CD4-positive, alpha-beta T cell (primary cell): ENCODE results near the gene SIDT2. TPM values are rescaled to one million over a fixed set of nuclear protein-coding genes. Genes with fewer than 3 reads are reported as not detected.

Source experiments
- ATAC-seq: fragments of 200-7000 bp; cut with Tn5 transposase; one replicate; pipeline ENCODE4 v1.10.0; 2022; ENCODE audit warnings: mild to moderate bottlenecking; ENCODE audit not compliant: poor library complexity
- CTCF ChIA-PET: fragments of 350-600 bp; sonication (Branson Sonifier 250); formaldehyde crosslinking; loops from one replicate; lab custom pipeline; 2021; ENCODE audit warnings: antibody characterized with exemption, inconsistent platforms; lab: Charles Lee
- POLR2A ChIA-PET: fragments of 350-600 bp; sonication (Branson Sonifier 250); formaldehyde crosslinking; loops from one replicate; lab custom pipeline; 2021; ENCODE audit warnings: antibody characterized with exemption, inconsistent platforms; lab: Charles Lee
- DNase-seq, 14 experiments: peaks; one replicate each; pipeline ENCODE4 v3.0.0-alpha.2; 2013 to 2020; ENCODE audit warnings: mixed read lengths in 2 of 14
- H3K27ac ChIP-seq, 2 donors: one replicate each; pipeline versions ENCODE4 v1.5.1 to v1.7.0; 2013; ENCODE audit warnings: low read length in 2 of 2, low read depth in 1 of 2, mild to moderate bottlenecking in 1 of 2
- H3K27me3 ChIP-seq, 2 experiments: 1 replicate in 1 of 2; 2 replicates in 1 of 2; pipeline versions ENCODE4 v1.6.1 to v1.7.0; 2013; ENCODE audit warnings: low read length in 2 of 2, control low read depth in 1 of 2, mild to moderate bottlenecking in 1 of 2, moderate library complexity in 1 of 2; ENCODE audit not compliant: insufficient read depth in 2 of 2, control insufficient read depth in 1 of 2
- H3K36me3 ChIP-seq: one replicate; pipeline ENCODE4 v1.6.1; 2013; ENCODE audit warnings: low read length, control low read depth; ENCODE audit not compliant: insufficient read depth
- H3K4me1 ChIP-seq: one replicate; pipeline ENCODE4 v1.6.1; 2013; ENCODE audit warnings: low read length, control low read depth; ENCODE audit not compliant: insufficient read depth
- H3K4me3 ChIP-seq: one replicate; pipeline ENCODE4 v1.5.1; 2013; ENCODE audit warnings: mild to moderate bottlenecking, low read length, moderate library complexity
- H3K9me3 ChIP-seq, 2 experiments: 1 replicate in 1 of 2; 2 replicates in 1 of 2; pipeline versions ENCODE4 v1.6.1 to v1.7.0; 2013; ENCODE audit warnings: low read length in 2 of 2, mild to moderate bottlenecking in 2 of 2, control low read depth in 1 of 2, moderate library complexity in 1 of 2; ENCODE audit not compliant: control insufficient read depth in 1 of 2, insufficient read depth in 1 of 2
- H3K27ac Mint-ChIP-seq: one replicate; pipeline ENCODE4 v1.8.0; 2020; ENCODE audit warnings: mixed read lengths
- H3K27me3 Mint-ChIP-seq: one replicate; pipeline ENCODE4 v1.8.0; 2021; ENCODE audit warnings: mixed read lengths
- H3K36me3 Mint-ChIP-seq: one replicate; pipeline ENCODE4 v1.8.0; 2021; ENCODE audit warnings: low read depth, mixed read lengths
- H3K4me1 Mint-ChIP-seq: one replicate; pipeline ENCODE4 v1.8.0; 2021; ENCODE audit warnings: low read depth, mixed read lengths
- H3K4me3 Mint-ChIP-seq: one replicate; pipeline ENCODE4 v1.8.0; 2020; ENCODE audit warnings: mild to moderate bottlenecking, mixed read lengths
- H3K9me3 Mint-ChIP-seq: one replicate; pipeline ENCODE4 v1.8.0; 2020; ENCODE audit warnings: mixed read lengths
- intact Hi-C, 2 experiments: fragments of 100-400 bp; cut with DNase I in 1 of 2; cut with micrococcal nuclease in 1 of 2; formaldehyde crosslinking; loops; one replicate each; pipeline versions ENCODE4 v1.15.1 to v1.9.0; 2023 to 2025; cut with DNase I, micrococcal nuclease
- total RNA-seq, 174 experiments: library from RNA in 2 of 174; stranded (reverse) in 2 of 174; gene quantifications; one replicate each; pipeline ENCODE4 v1.2.3 and lab custom pipeline; 2021 to 2026
- TF ChIP-seq, protein P1 (sequence below): fragments of 200-600 bp; IDR thresholded peaks from one replicate; pipeline ENCODE4 v1.8.0; 2022; ENCODE audit warnings: antibody characterized with exemption, mild to moderate bottlenecking

The SIDT2 gene
- total RNA-seq, 2 experiments from 2014 or later: 197 to 200 TPM

- peaks cover 51% of the 10 kb centered on the region for H3K36me3 Mint-ChIP-seq
- peak overlapping the region in 1 of 2 donors; percentile 3 for H3K27ac ChIP-seq
- peak overlapping the region; percentile 84 for H3K27ac Mint-ChIP-seq
- H3K9me3 ChIP-seq: no peaks in the 10 kb centered on the region
- intact Hi-C loops: loop anchor here in 1 of 2 experiments (1.0 to 10.0 kb wide), 3 partner anchors 33 to 179 kb away; partner anchors contain the start of genes CEP164 and SIDT2
- ATAC-seq (no peak), DNase-seq (peak in 3 of 14 experiments; percentile 26 to 64 (median 56))
- ChIA-PET CTCF (interaction anchor here (1.0 to 1.3 kb wide), 2 partner anchors 81 to 354 kb away, joined by 3 to 4 read pairs; partner anchors contain the start of gene APOA5), POLR2A (interaction anchor here (0.6 to 2.8 kb wide), 5 partner anchors 26 to 359 kb away, joined by 3 to 60 read pairs (median 16); partner anchors contain the start of genes PCSK7, RNF214 and SIDT2)
- peak overlapping the region; percentile 96 for H3K4me3 ChIP-seq
- H3K27me3 ChIP-seq: no peaks in the 10 kb centered on the region
- peaks cover 54% of the 10 kb centered on the region for H3K4me1 Mint-ChIP-seq
- TF ChIP-seq, protein P1, sequence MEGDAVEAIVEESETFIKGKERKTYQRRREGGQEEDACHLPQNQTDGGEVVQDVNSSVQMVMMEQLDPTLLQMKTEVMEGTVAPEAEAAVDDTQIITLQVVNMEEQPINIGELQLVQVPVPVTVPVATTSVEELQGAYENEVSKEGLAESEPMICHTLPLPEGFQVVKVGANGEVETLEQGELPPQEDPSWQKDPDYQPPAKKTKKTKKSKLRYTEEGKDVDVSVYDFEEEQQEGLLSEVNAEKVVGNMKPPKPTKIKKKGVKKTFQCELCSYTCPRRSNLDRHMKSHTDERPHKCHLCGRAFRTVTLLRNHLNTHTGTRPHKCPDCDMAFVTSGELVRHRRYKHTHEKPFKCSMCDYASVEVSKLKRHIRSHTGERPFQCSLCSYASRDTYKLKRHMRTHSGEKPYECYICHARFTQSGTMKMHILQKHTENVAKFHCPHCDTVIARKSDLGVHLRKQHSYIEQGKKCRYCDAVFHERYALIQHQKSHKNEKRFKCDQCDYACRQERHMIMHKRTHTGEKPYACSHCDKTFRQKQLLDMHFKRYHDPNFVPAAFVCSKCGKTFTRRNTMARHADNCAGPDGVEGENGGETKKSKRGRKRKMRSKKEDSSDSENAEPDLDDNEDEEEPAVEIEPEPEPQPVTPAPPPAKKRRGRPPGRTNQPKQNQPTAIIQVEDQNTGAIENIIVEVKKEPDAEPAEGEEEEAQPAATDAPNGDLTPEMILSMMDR: no peak
- H3K4me1 ChIP-seq: peaks cover 50% of the 10 kb centered on the region
- H3K36me3 ChIP-seq: peaks cover 20% of the 10 kb centered on the region
- peak overlapping the region; percentile 98 for H3K4me3 Mint-ChIP-seq
- no peaks in the 10 kb centered on the region for H3K27me3 Mint-ChIP-seq
- H3K9me3 Mint-ChIP-seq: no peaks in the 10 kb centered on the region
Measured at GRCh38 chr11:117145393-117145761, 33.2 kb upstream of the SIDT2 start.

GRCh38 chr11:117146521-117146920, 32.0 kb upstream of the SIDT2 start:
- Histone ChIP-seq H3K36me3 (peaks cover 20% of the 10 kb centered on the region), H3K4me1 (peaks cover 51% of the 10 kb centered on the region), H3K9me3 (no peaks in the 10 kb centered on the region), H3K4me3 (no peak overlapping the region), H3K27ac (no peak overlapping the region), H3K27me3 (no peaks in the 10 kb centered on the region)
- H3K27ac Mint-ChIP-seq: peak overlapping the region; percentile 84
- H3K27me3 Mint-ChIP-seq: no peaks in the 10 kb centered on the region
- peaks cover 58% of the 10 kb centered on the region for H3K4me1 Mint-ChIP-seq
- ChIA-PET POLR2A (interaction anchor here (1.4 to 3.3 kb wide), 2 partner anchors 32 to 85 kb away, joined by 5 to 16 read pairs; partner anchors contain the start of genes PCSK7 and SIDT2), CTCF (interaction anchor here (0.6 to 1.1 kb wide), 3 partner anchors 40 to 355 kb away, joined by 3 read pairs; partner anchors contain the start of genes APOA5 and CEP164)
- no peak for ATAC-seq
- intact Hi-C loops: loop anchor here in 1 of 2 experiments (10.0 kb wide), 1 partner anchor 178 kb away; the partner anchor contains the start of gene CEP164
- TF ChIP-seq, protein P1: no peak
- peak overlapping the region; percentile 98 for H3K4me3 Mint-ChIP-seq
- no peaks in the 10 kb centered on the region for H3K9me3 Mint-ChIP-seq
- H3K36me3 Mint-ChIP-seq: peaks cover 56% of the 10 kb centered on the region
- no peak for DNase-seq

- Mint-ChIP-seq H3K27me3 (no peaks in the 10 kb centered on the region), H3K36me3 (peaks cover 83% of the 10 kb centered on the region), H3K4me3 (no peak overlapping the region), H3K4me1 (peaks cover 52% of the 10 kb centered on the region), H3K9me3 (no peaks in the 10 kb centered on the region), H3K27ac (peak overlapping the region; percentile 49)
- ATAC-seq (no peak), DNase-seq (no peak)
- H3K27me3 ChIP-seq: no peaks in the 10 kb centered on the region
- H3K27ac ChIP-seq: peak overlapping the region in 1 of 2 donors; percentile 13
- peaks cover 26% of the 10 kb centered on the region for H3K4me1 ChIP-seq
- TF ChIP-seq, protein P1: no peak
- H3K36me3 ChIP-seq: peaks cover 45% of the 10 kb centered on the region
- no peak overlapping the region for H3K4me3 ChIP-seq
- no peaks in the 10 kb centered on the region for H3K9me3 ChIP-seq
- ChIA-PET CTCF (interaction anchor here (0.6 to 0.7 kb wide), 2 partner anchors 25 to 232 kb away, joined by 3 read pairs; no protein-coding TSS in a partner anchor), POLR2A (no interaction called here)
- intact Hi-C loops: no loop called here
Measured at GRCh38 chr11:117152066-117152465, 26.5 kb upstream of the SIDT2 start.
